GM19395 (cell line): ENCODE measurements around the gene FOXP4.

Experiments
- ATAC-seq: cut with Tn5 transposase; IDR thresholded peaks from one replicate; pipeline ENCODE4 v1.9.1; 2021; ENCODE audit warnings: mild to moderate bottlenecking, moderate library complexity; ENCODE audit not compliant: unreplicated experiment

FOXP4 gene

GRCh38 chr6:41545703-41546474 lies at the start of gene FOXP4:
Gene FOXP4 (plus strand): TSS chr6:41546381. CDS start chr6:41565761, 19,380 bp downstream.
- ATAC-seq: peak; percentile 77

GRCh38 chr6:41497573-41497972 lies 48.6 kb upstream of the FOXP4 start:
- no peak for ATAC-seq

GRCh38 chr6:41497994-41498393 lies 48.2 kb upstream of the FOXP4 start:
- no peak for ATAC-seq

GRCh38 chr6:41498968-41499599 lies 47.1 kb upstream of the FOXP4 start:
- ATAC-seq: no peak

- ATAC-seq: no peak
These were observed 45.6 kb upstream of the FOXP4 start for GRCh38 chr6:41500561-41500960.

GRCh38 chr6:41502566-41502916 lies 43.6 kb upstream of the FOXP4 start:
- no peak for ATAC-seq

- ATAC-seq: no peak
These were observed 43.1 kb upstream of the FOXP4 start for GRCh38 chr6:41502917-41503671.

- ATAC-seq: no peak
These were observed 42.2 kb upstream of the FOXP4 start for GRCh38 chr6:41503827-41504465.

GRCh38 chr6:41504466-41505121 lies 41.6 kb upstream of the FOXP4 start:
- ATAC-seq: no peak

GRCh38 chr6:41505122-41506049 lies 40.8 kb upstream of the FOXP4 start:
- peak; percentile 65 for ATAC-seq

- ATAC-seq: no peak
These were observed 37.7 kb upstream of the FOXP4 start for GRCh38 chr6:41508479-41508878.

GRCh38 chr6:41509580-41509979 lies 36.6 kb upstream of the FOXP4 start:
- no peak for ATAC-seq

GRCh38 chr6:41511443-41512060 lies 34.6 kb upstream of the FOXP4 start:
- no peak for ATAC-seq

GRCh38 chr6:41512146-41512701 lies 34.0 kb upstream of the FOXP4 start:
- ATAC-seq: no peak

- no peak for ATAC-seq
These were observed 30.2 kb upstream of the FOXP4 start for GRCh38 chr6:41515995-41516394.

GRCh38 chr6:41518118-41518517 lies 28.1 kb upstream of the FOXP4 start:
- no peak for ATAC-seq

GRCh38 chr6:41519305-41519744 lies 26.9 kb upstream of the FOXP4 start:
- no peak for ATAC-seq

- no peak for ATAC-seq
These were observed 26.2 kb upstream of the FOXP4 start for GRCh38 chr6:41519745-41520699.
